Measurements from ENCODE around the gene TM6SF1. TPM values are rescaled to one million over a fixed set of nuclear protein-coding genes. Genes with fewer than 3 reads are reported as not detected.
"Not testable (repeated sequence)": the region's sequence is repeated elsewhere in the genome, so short reads cannot be mapped to it uniquely, and the experiment has no call there.

TM6SF1 gene
- total and polyA plus RNA-seq, 10 donors: 4.5 to 15.0 (median 9.6) TPM

DNA sequence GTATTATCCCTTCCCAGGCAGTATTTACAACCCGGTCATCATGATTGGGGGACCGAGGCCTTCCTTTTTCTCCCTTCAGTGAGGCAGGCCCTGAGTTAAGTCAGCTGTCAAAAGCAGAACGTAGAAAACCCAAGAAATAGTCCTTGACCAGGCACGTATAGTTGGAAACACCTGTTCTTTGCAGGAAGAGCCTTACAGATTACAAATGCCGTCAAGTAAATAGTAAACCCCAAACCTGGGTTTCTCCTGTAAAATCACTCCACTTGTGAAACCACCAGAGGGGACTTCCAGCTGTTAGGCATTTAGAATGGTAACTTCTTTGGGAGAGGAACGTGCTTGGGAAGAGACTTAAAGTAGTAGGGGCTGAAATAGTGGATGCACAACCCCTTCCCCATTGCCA is 39.4 kb upstream of the TM6SF1 start:
- TF ChIP-seq POLR2A (IDR thresholded peaks at IDR 0.05): no peak
- no peak for TF ChIP-seq POLR2AphosphoS5 (IDR thresholded peaks at IDR 0.05)
- TF ChIP-seq, protein P1, sequence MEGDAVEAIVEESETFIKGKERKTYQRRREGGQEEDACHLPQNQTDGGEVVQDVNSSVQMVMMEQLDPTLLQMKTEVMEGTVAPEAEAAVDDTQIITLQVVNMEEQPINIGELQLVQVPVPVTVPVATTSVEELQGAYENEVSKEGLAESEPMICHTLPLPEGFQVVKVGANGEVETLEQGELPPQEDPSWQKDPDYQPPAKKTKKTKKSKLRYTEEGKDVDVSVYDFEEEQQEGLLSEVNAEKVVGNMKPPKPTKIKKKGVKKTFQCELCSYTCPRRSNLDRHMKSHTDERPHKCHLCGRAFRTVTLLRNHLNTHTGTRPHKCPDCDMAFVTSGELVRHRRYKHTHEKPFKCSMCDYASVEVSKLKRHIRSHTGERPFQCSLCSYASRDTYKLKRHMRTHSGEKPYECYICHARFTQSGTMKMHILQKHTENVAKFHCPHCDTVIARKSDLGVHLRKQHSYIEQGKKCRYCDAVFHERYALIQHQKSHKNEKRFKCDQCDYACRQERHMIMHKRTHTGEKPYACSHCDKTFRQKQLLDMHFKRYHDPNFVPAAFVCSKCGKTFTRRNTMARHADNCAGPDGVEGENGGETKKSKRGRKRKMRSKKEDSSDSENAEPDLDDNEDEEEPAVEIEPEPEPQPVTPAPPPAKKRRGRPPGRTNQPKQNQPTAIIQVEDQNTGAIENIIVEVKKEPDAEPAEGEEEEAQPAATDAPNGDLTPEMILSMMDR (IDR thresholded peaks at IDR 0.05 in 8 of 11, conservative IDR thresholded peaks at IDR 0.05 in 3 of 11): no peak
- Histone ChIP-seq H3K4me3 (no peak overlapping the region), H3K9me3 (peaks cover 0 to 20% (median 10%) of the 10 kb centered on the region in 8 donors), H3K27ac (peak overlapping the region in 7 of 8 donors; percentile 93 to 98 (median 96)), H3K36me3 (no peaks in the 10 kb centered on the region), H3K27me3 (replicated peaks in 1 of 7) (no peaks in the 10 kb centered on the region), H3K4me1 (peaks cover 24 to 45% (median 39%) of the 10 kb centered on the region in 6 donors)
- DNase-seq: no peak
- 64 to 75% (median 72%) methylated on average over 6 of the region's 6 CpGs for WGBS, 5 donors
- intact Hi-C loops (cut with DNase I; ENCODE audit: low total_unique reads): no loop called here

DNA sequence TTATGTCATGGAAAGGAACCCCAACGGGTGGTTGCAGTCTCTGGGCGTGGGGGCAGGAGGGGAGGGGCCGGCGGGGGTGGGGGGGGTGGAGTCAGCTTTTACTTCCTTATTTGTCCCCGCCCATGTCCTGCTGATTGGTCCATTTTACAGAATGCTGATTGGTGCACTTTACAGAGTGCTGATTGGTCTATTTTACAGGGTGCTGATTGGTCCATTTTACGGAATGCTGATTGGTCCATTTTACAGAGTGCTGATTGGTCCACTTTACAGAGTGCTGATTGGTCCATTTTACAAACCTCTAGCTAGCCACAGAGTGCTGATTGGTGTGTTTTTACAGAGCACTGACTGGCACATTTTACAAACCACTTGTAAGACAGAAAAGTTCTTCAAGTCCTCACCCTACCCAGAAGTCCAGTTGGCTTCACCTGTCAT is 38.2 kb upstream of the TM6SF1 start:
- H3K4me3 ChIP-seq; DNase-seq; intact Hi-C loops (cut with DNase I; ENCODE audit: low total_unique reads); H3K27me3 ChIP-seq (replicated peaks in 1 of 7); H3K27ac ChIP-seq; H3K36me3 ChIP-seq: not testable (repeated sequence)
- Histone ChIP-seq H3K9me3 (peaks cover 0 to 32% (median 21%) of the 10 kb centered on the region in 8 donors), H3K4me1 (peaks cover 16 to 33% (median 28%) of the 10 kb centered on the region in 6 donors)
- WGBS, 5 donors: 64 to 76% (median 70%) methylated on average over 5 to 6 of the region's 6 CpGs

DNA sequence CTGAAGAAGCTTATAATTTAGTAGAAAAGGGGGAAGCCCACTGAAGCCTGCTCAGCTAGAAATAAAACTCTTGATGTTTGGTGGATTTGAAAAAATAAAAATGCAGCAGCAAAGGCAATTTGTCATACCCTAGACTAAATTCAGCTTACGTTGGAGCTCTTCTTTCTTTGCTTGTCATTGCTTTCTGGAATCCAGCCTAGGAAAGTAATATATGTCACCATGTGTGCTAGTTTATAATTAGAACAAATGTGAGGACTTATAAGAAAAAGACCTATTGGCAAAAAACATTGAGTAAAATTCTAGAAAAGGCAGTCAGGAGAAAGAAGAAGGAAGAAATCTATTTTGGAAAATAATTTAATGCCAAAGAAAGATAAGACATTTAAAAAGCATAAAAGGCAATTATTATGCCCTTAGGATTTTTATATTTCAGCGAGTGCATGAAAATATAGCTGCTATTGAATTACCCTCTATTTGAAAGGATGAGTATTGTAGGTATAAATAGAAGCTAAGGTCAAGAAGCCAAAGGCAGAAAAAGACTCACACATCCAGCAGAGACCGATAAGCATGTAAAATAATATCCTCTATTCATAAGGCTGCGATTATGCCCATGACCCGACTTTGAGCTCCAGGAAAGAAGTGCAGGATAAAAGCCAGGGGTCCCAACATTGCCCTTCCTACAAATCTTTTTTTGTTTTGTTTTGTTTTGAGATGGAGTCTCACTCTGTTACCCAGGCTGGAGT is 29.8 kb upstream of the TM6SF1 start:
- no peak for DNase-seq
- no peak overlapping the region for H3K4me3 ChIP-seq
- intact Hi-C loops (cut with DNase I; ENCODE audit: low total_unique reads): no loop called here
- no peak overlapping the region for H3K27ac ChIP-seq
- TF ChIP-seq POLR2A (IDR thresholded peaks at IDR 0.05) (no peak), POLR2AphosphoS5 (IDR thresholded peaks at IDR 0.05) (no peak)
- TF ChIP-seq, protein P1 (IDR thresholded peaks at IDR 0.05 in 8 of 11, conservative IDR thresholded peaks at IDR 0.05 in 3 of 11): no peak
- no peaks in the 10 kb centered on the region for H3K36me3 ChIP-seq
- WGBS, 5 donors: 53 to 69% (median 64%) methylated on average over 5 of the region's 5 CpGs
- H3K27me3 ChIP-seq (replicated peaks in 1 of 7): peaks cover 0 to 46% (median 7%) of the 10 kb centered on the region in 7 donors
- peaks cover 0 to 21% (median 19%) of the 10 kb centered on the region in 8 donors for H3K9me3 ChIP-seq
- H3K4me1 ChIP-seq: no peaks in the 10 kb centered on the region

DNA sequence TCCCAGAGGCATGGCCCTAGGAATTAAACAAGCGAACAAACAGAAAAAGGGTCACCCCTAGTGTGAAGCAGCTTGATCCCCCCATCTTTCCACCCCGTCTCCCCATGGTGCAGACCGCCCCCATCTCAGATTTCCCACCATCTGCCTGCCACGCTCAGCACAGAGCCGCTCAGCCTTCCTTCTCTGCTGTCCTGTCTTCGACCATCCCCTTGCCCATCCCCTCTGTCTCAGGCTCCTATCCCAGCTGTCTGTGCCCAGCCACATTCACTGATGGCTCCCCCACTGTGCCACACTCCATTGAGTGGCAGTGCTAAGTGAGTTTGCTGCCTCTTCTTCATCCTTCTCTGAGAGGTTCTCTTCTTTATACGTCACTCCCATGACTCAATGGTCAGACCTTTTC is 28.7 kb upstream of the TM6SF1 start:
- H3K36me3 ChIP-seq: no peaks in the 10 kb centered on the region
- 80 to 89% (median 82%) methylated on average over 7 of the region's 7 CpGs for WGBS, 5 donors
- H3K27ac ChIP-seq: no peak overlapping the region
- H3K4me1 ChIP-seq: no peaks in the 10 kb centered on the region
- H3K4me3 ChIP-seq: no peak overlapping the region
- TF ChIP-seq POLR2AphosphoS5 (IDR thresholded peaks at IDR 0.05) (no peak), POLR2A (IDR thresholded peaks at IDR 0.05) (no peak)
- TF ChIP-seq, protein P1 (IDR thresholded peaks at IDR 0.05 in 8 of 11, conservative IDR thresholded peaks at IDR 0.05 in 3 of 11): no peak
- intact Hi-C loops (cut with DNase I; ENCODE audit: low total_unique reads): no loop called here
- peaks cover 0 to 53% (median 7%) of the 10 kb centered on the region in 7 donors for H3K27me3 ChIP-seq (replicated peaks in 1 of 7)
- DNase-seq: no peak
- H3K9me3 ChIP-seq: peaks cover 0 to 12% (median 9%) of the 10 kb centered on the region in 8 donors

All from spleen (tissue), 11 donors.